ENCODE results near the gene OR51S1.
"Not testable (repeated sequence)": the region's sequence is repeated elsewhere in the genome, so short reads cannot be mapped to it uniquely, and the experiment has no call there.

The OR51S1 gene

DNA sequence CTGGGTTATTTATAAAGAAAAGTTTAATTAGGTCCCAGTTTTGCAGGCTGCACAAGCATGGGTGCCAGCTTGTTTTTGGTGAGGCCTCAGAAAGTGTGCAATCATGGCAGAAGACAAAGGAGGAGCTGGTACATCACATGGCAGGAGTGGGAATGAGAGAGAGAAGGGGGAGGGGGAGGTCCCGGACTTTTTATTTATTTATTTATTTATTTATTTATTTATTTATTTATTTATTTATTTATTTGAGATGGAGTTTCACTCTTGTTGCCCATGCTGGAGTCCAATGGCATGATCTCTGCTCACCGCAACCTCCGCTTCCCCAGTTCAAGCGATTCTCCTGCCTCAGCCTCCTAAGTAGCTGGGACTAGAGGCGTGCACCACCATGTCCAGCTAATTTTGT, 47.7 kb downstream of the OR51S1 start:
- not testable (repeated sequence) for DNase-seq

DNA sequence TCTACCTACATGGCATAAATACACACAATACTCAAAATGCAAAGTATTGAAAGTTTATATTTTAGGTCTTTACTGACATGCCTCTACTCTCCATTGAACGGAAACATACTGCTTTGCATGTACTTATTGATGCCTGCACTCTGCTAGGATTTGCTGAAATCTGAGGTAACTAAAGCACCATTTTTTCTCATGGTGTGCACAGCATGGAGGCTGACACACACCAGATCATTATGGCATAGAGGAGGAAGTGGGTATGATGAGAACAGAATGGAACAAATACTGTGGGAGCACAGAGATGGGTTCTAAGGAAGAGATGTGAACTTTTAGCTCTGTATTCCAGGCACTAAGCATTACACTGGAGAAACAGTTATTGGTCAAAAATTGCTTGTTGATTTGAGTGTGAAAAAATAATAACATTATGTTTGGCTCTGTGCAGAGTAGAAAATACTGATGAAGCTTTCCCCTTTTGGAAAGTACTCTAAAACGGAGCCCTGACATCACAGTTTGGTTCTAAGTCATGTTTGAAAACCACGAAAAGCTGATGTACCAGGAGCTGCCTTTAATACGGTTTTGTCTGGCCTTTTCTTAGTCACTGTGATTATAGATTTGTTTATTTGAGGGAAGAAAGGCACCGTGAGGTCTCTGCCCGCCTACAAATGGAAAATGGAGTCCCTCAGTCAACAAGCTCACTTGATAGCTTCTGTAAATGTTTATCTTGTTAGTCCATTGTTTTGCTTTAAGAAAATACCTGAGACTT, 50.4 kb downstream of the OR51S1 start:
- no peak for DNase-seq
